ENCODE data around the gene SOX30.

SOX30 gene

DNA sequence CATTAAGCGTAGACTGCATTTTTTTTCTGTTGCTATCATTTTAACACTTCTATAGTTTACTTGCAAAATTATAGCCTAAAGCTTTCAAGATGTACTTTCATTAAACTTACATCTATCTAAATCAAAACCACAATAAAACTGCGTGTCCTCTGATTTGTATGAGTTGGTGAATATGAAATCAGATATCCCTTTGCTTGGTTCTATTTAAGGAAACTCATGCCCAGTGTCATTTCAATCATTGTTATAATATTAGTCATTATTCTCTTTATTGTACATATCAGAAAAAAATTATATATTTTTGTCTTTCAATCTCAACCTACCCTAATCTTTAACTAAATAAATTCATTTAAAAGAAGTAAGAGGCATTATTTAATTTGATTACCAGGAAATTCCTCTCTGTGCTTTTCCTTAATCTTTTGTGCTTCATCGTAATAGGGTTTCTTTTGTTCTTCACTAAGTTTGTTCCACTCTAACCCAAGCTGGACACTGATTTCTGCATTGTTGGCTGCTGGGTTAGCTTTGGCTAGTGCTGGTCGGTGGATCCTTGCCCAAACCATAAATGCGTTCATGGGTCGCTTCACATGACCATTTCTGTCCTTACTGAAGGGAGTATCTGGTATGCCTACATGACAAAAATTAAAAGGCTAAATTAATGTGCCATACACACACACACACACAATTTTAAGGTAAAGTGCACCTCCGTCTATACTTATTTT, 3.8 kb downstream of the SOX30 start:
- DNase-seq (ENCODE audit: low read depth, low spot score), result no peak
- POLR2A ChIA-PET, result no interaction called here
- H3K4me3 ChIP-seq (ENCODE audit: low read depth, low read length), result no peak overlapping the region
- CTCF ChIA-PET, result interaction anchor here (1.3 kb wide), 1 partner anchor 13 kb away, joined by 4 read pairs; no protein-coding TSS in a partner anchor
- TF ChIP-seq, protein P1, sequence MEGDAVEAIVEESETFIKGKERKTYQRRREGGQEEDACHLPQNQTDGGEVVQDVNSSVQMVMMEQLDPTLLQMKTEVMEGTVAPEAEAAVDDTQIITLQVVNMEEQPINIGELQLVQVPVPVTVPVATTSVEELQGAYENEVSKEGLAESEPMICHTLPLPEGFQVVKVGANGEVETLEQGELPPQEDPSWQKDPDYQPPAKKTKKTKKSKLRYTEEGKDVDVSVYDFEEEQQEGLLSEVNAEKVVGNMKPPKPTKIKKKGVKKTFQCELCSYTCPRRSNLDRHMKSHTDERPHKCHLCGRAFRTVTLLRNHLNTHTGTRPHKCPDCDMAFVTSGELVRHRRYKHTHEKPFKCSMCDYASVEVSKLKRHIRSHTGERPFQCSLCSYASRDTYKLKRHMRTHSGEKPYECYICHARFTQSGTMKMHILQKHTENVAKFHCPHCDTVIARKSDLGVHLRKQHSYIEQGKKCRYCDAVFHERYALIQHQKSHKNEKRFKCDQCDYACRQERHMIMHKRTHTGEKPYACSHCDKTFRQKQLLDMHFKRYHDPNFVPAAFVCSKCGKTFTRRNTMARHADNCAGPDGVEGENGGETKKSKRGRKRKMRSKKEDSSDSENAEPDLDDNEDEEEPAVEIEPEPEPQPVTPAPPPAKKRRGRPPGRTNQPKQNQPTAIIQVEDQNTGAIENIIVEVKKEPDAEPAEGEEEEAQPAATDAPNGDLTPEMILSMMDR (IDR thresholded peaks at IDR 0.05; ENCODE audit: insufficient read depth, low read length, missing control alignments), result no peak

DNA sequence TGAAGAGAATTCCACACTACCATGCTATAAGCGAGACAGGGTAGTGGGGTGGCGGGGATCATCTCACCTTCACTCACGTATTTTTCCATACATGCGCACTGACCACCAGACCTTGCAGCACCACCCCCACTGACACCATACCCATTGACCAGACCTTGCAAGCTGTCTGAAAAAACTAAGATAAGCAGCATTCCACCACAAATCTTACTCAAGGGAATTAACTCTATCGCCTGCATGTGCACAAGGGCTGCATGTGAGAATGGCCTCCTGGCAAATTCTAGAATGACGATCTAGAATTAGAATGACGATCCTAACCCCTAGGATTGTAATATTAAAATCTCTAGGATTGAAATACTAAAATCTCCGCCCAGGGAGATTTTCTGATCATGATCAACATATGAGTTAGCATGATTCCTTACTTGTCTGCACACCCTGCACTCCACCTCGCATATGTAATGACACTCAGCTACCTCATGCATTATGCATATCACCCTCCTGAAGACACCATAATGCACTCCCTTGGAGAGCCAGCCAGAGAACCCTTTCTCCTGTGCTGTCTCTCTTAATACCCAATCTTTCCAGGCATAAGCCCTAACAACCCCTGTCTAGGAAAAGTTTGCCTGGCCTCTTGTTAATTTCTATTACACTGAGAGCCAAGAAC, 11.7 kb downstream of the SOX30 start:
- no peak for DNase-seq (ENCODE audit: low read depth, low spot score)
- POLR2A ChIA-PET, result no interaction called here
- CTCF ChIA-PET, result no interaction called here
- H3K4me3 ChIP-seq (ENCODE audit: low read depth, low read length), result no peak overlapping the region
- TF ChIP-seq, protein P1 (IDR thresholded peaks at IDR 0.05; ENCODE audit: insufficient read depth, low read length, missing control alignments), result no peak

DNA sequence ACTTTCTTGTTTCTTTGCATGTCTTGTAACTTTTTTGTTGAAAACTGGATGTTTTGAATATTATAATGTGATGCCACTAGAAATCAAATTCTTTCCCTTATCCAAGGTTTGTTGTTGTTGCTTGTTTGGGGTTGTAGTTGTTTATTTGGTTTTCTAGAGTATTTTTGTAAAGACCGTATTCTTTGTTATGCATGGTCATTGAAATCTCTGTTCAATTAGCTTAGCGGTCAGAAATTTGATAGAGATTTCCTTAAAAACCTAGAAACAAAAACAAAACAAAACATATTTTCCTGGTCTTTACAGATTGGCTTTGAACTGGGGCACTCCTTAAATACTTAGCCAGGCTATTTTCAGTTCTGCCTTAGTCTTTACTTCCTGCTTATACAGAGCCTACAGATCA, 21.9 kb downstream of the SOX30 start:
- no peak for DNase-seq (ENCODE audit: low read depth, low spot score)
- no peak overlapping the region for H3K4me3 ChIP-seq (ENCODE audit: low read depth, low read length)
- TF ChIP-seq, protein P1 (IDR thresholded peaks at IDR 0.05; ENCODE audit: insufficient read depth, low read length, missing control alignments), result no peak
- ChIA-PET CTCF (interaction anchor here (1.8 kb wide), 1 partner anchor 14 kb away, joined by 4 read pairs; no protein-coding TSS in a partner anchor), POLR2A (no interaction called here)

DNA sequence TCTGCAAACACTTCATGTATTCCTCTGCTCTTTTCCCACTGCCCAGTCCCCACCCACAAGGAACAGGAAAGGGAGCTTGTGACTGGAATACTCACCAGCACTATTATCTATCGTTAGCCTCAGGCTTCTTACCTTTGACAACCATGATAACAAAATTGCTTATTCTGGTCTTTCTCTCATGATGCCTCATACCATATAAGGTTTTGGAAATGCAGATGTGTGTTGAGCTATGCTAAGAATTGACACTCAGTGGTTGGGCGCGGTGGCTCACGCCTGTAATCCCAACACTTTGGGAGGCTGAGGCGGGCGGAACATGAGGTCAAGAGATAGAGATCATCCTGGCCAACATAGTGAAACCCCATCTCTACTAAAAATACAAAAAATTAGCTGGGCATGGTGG, 25.4 kb downstream of the SOX30 start:
- ChIA-PET CTCF (interaction anchor here (1.0 kb wide), 1 partner anchor 18 kb away, joined by 3 read pairs; no protein-coding TSS in a partner anchor), POLR2A (no interaction called here)

DNA sequence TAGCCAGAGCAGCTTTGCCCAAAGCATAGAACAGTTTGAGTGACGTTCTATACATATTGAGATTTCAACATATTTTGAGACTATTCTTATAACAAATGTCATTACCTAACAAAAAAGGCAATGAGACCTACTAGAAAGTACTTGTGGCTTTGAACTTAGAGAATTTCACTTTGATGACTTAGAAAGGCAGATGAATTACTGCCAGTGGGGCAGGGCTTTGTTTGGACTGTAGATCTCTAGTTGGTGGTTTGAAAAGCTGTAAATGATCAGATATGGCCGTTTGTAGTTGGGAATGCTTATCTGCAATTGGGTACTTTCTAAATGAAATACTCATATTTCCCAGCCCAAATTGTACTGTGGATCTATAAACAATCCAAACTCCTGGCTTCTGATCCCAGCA, 28.1 kb downstream of the SOX30 start:
- H3K4me3 ChIP-seq (ENCODE audit: low read depth, low read length), result no peak overlapping the region
- ChIA-PET POLR2A (no interaction called here), CTCF (no interaction called here)
- TF ChIP-seq, protein P1 (IDR thresholded peaks at IDR 0.05; ENCODE audit: insufficient read depth, low read length, missing control alignments), result no peak
- DNase-seq (ENCODE audit: low read depth, low spot score), result no peak

More for the DNA sequence above, 25.4 kb downstream of the SOX30 start:
- H3K4me3 ChIP-seq (ENCODE audit: low read depth, low read length), result no peak overlapping the region
- TF ChIP-seq, protein P1 (IDR thresholded peaks at IDR 0.05; ENCODE audit: insufficient read depth, low read length, missing control alignments), result no peak
- no peak for DNase-seq (ENCODE audit: low read depth, low spot score)

DNA sequence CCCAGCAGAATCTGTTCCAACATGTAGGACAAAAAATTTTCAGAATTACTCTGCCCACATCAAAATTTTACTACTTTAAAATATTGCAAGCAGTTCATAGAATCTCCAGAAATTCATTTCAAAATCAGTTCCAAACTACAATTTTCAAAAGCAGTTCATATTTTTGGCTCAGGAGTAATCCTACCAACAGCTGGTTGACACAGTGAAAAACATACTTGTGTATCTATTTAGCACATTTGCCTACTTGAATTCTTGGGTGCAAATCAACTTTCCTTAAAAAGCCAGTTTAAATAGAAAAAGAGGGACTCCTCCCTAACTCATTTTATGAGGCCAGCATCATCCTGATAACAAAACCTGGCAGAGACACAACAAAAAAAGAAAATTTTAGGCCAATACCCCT, 31.5 kb downstream of the SOX30 start:
- CTCF ChIA-PET, result interaction anchor here (1.2 kb wide), 1 partner anchor 122 kb away, joined by 4 read pairs; no protein-coding TSS in a partner anchor
- TF ChIP-seq, protein P1 (IDR thresholded peaks at IDR 0.05; ENCODE audit: insufficient read depth, low read length, missing control alignments), result no peak
- H3K4me3 ChIP-seq (ENCODE audit: low read depth, low read length), result no peak overlapping the region
- POLR2A ChIA-PET, result no interaction called here
- no peak for DNase-seq (ENCODE audit: low read depth, low spot score)

Data from AG04449 (cell line).